GM13977 (cell line): ENCODE results near the gene YEATS2.

Source experiments
- DNase-seq: peaks from one replicate; pipeline ENCODE4 v3.0.0; 2012; ENCODE audit warnings: low spot score
- CTCF ChIP-seq: IDR thresholded peaks from 2 replicates; pipeline ENCODE4 v1.5.1; 2012; ENCODE audit warnings: mild to moderate bottlenecking, control low read depth; ENCODE audit not compliant: insufficient read depth; ENCODE audit errors: extremely low read depth, missing control alignments
- in situ Hi-C: fragments of 300-500 bp; cut with MboI; formaldehyde crosslinking; loops from one replicate; pipeline ENCODE4 v1.12.0; 2022; ENCODE audit warnings: low sequenced_read_pairs, low pct_unique_long_range_greater_than_20kb, mixed read lengths, inconsistent platforms; ENCODE audit not compliant: unreplicated experiment

The YEATS2 gene

GRCh38 chr3:183822631-183823030 is 125.0 kb downstream of the YEATS2 start:
- TF ChIP-seq CTCF, result no peak
- DNase-seq, result no peak
- in situ Hi-C loops, result no loop called here

GRCh38 chr3:183823963-183824362 is 126.4 kb downstream of the YEATS2 start:
- DNase-seq, result no peak
- in situ Hi-C loops, result no loop called here
- TF ChIP-seq CTCF, result no peak

GRCh38 chr3:183824761-183825455 is 127.3 kb downstream of the YEATS2 start:
- peak; percentile 64 for DNase-seq
- no peak for TF ChIP-seq CTCF

GRCh38 chr3:183825456-183826161 is 128.0 kb downstream of the YEATS2 start, which contains the start of gene MAP6D1:
TSS of gene MAP6D1 (minus strand) at chr3:183825577. CDS start at chr3:183825547, 30 bp downstream.
- in situ Hi-C loops, result no loop called here
- DNase-seq, result peak; percentile 87
- peak; percentile 46 for TF ChIP-seq CTCF

More at GRCh38 chr3:183824761-183825455, 127.3 kb downstream of the YEATS2 start:
- in situ Hi-C loops, result no loop called here

GRCh38 chr3:183826448-183827250 is 129.1 kb downstream of the YEATS2 start:
- no peak for TF ChIP-seq CTCF
- DNase-seq, result no peak
- in situ Hi-C loops, result no loop called here

- TF ChIP-seq CTCF, result no peak
- no peak for DNase-seq
- in situ Hi-C loops, result no loop called here
Observed at GRCh38 chr3:183827809-183828537, 130.4 kb downstream of the YEATS2 start.
